Aortic smooth muscle cell (primary cell): ENCODE measurements around the gene TF. TPM values are rescaled to one million over a fixed set of nuclear protein-coding genes. Genes with fewer than 3 reads are reported as not detected.

Experiments used
- total RNA-seq: library from RNA; depleted of rRNA; stranded (reverse); fragments of >200 nt; gene quantifications from 2 replicates; pipeline ENCODE4 v1.2.3, GENCODE V29; 2014

Gene TF
- total RNA-seq: 0.31 and 0.53 TPM in 2 replicates

GRCh38 chr3:133745981-133746711, at the start of gene TF:
Gene TF (plus strand): TSS chr3:133746393. CDS start chr3:133746441, 48 bp downstream.

GRCh38 chr3:133805702-133806475, 59.7 kb downstream of the TF start, which contains the start of gene SRPRB:
Gene SRPRB (plus strand): TSS chr3:133805815. CDS start chr3:133805849, 34 bp downstream.

Other genes with a start within 250 kb of the TF start
- gene CDV3, start 172.7 kb upstream of the TF start, total RNA-seq: 135 and 150 TPM in 2 replicates
- gene TOPBP1, start 84.5 kb upstream of the TF start, total RNA-seq: 21.8 and 25.9 TPM in 2 replicates
- gene SRPRB, start 59.4 kb downstream of the TF start, total RNA-seq: 64.0 and 88.6 TPM in 2 replicates
- gene RAB6B, start 149.5 kb downstream of the TF start, total RNA-seq: 0.13 and 0.19 TPM in 2 replicates